BE2C (cell line): ENCODE results near the gene SOX8.
"Not testable (repeated sequence)": the region's sequence is repeated elsewhere in the genome, so short reads cannot be mapped to it uniquely, and the experiment has no call there.

Source experiments
- DNase-seq: peaks from one replicate; pipeline ENCODE4 v3.0.0-alpha.2; 2020
- H3K27me3 ChIP-seq: fragments of 250-450 bp; sonication (Bioruptor Pico); 2 replicates; pipeline ENCODE4 v1.5.1; 2020; ENCODE audit warnings: mild to moderate bottlenecking
- H3K36me3 ChIP-seq: fragments of 250-450 bp; sonication (Bioruptor Pico); 2 replicates; pipeline ENCODE4 v1.5.1; 2020; ENCODE audit warnings: mild to moderate bottlenecking
- H3K4me1 ChIP-seq: fragments of 250-450 bp; sonication (Bioruptor Pico); 2 replicates; pipeline ENCODE4 v1.5.1; 2020
- H3K4me3 ChIP-seq: 2 replicates; pipeline ENCODE4 v1.5.1; 2011; ENCODE audit warnings: low read depth, low read length
- H3K9me3 ChIP-seq: fragments of 250-450 bp; sonication (Bioruptor Pico); 2 replicates; pipeline ENCODE4 v1.5.1; 2020
- TF ChIP-seq, protein P1 (sequence below): IDR thresholded peaks from 2 replicates; pipeline ENCODE4 v1.5.1; 2012; ENCODE audit warnings: mild to moderate bottlenecking, low read depth, low read length

SOX8 gene

DNA sequence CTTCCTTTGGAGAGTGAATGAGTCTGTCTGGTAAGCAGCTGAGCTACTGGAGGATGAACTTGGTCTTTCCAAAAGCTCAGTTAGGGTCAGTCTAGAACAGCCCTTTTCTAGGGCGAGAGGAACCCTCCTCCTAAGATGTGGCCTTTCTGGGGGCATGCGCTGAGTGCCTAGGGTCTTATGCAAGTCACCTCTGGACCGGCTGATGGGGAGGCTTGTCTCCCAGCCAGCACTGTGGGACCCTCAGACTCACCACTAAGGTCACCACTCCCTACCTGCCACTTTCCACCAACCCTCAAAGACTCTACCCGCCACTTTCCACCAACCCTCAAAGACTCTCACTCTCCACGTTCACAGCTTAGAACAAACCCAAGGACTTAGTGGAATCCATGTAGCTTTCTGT, 37.6 kb upstream of the SOX8 start:
- TF ChIP-seq, protein P1, sequence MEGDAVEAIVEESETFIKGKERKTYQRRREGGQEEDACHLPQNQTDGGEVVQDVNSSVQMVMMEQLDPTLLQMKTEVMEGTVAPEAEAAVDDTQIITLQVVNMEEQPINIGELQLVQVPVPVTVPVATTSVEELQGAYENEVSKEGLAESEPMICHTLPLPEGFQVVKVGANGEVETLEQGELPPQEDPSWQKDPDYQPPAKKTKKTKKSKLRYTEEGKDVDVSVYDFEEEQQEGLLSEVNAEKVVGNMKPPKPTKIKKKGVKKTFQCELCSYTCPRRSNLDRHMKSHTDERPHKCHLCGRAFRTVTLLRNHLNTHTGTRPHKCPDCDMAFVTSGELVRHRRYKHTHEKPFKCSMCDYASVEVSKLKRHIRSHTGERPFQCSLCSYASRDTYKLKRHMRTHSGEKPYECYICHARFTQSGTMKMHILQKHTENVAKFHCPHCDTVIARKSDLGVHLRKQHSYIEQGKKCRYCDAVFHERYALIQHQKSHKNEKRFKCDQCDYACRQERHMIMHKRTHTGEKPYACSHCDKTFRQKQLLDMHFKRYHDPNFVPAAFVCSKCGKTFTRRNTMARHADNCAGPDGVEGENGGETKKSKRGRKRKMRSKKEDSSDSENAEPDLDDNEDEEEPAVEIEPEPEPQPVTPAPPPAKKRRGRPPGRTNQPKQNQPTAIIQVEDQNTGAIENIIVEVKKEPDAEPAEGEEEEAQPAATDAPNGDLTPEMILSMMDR, result no peak
- no peak overlapping the region for H3K4me3 ChIP-seq
- H3K4me1 ChIP-seq, result no peaks in the 10 kb centered on the region
- 0 out of 2 replicates have a peak, but pooled peaks cover 3% of the 10 kb centered on the region for H3K9me3 ChIP-seq
- no peak for DNase-seq
- H3K36me3 ChIP-seq, result no peaks in the 10 kb centered on the region
- H3K27me3 ChIP-seq, result no peaks in the 10 kb centered on the region

DNA sequence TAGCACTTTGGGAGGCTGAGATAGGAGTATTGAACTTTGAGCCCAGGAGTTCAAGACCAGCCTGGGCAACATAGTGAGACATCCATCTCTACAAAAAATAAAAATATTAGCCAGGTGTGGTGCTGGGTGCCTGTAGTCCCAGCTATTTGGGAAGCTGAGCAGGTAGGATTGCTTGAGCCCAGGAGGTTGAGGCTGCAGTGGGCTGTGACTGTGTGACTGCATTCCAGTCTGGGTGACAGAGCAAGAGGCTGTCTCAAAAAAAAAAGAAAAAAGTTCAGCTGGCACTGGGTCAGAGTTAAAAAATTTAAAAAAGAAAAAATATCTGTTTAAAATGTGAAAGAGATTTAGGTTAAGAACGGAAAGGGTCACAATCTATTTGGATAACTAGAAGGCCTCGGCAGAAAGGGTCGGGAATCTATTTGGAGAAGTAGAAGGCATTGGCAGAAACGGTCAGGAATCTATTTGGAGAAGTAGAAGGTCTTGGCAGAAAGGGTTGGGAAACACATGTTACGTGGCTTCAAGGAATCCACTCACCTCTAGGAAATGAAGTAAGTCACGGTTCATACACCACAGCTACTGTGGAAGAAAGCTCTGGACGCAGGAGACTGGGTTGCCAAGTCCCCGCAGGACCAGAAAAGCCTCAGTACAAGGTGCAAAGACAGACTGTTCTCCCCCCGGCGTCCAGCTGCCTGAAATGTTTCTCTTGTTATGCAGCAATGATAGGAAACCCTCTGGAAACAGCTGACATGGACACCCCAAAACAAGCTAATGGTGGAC, 36.1 kb upstream of the SOX8 start:
- H3K36me3 ChIP-seq, result no peaks in the 10 kb centered on the region
- TF ChIP-seq, protein P1, result no peak
- 0 out of 2 replicates have a peak, but pooled peaks cover 3% of the 10 kb centered on the region for H3K9me3 ChIP-seq
- H3K27me3 ChIP-seq, result no peaks in the 10 kb centered on the region
- H3K4me3 ChIP-seq, result no peak overlapping the region
- H3K4me1 ChIP-seq, result no peaks in the 10 kb centered on the region
- DNase-seq, result no peak

- DNase-seq, result no peak
- 0 out of 2 replicates have a peak, but pooled peaks cover 3% of the 10 kb centered on the region for H3K9me3 ChIP-seq
- TF ChIP-seq, protein P1, result no peak
- no peaks in the 10 kb centered on the region for H3K4me1 ChIP-seq
- no peaks in the 10 kb centered on the region for H3K36me3 ChIP-seq
- H3K27me3 ChIP-seq, result no peaks in the 10 kb centered on the region
- H3K4me3 ChIP-seq, result no peak overlapping the region
Measured at GRCh38 chr16:946048-946395, 35.5 kb upstream of the SOX8 start.

- no peak overlapping the region for H3K4me3 ChIP-seq
- H3K27me3 ChIP-seq, result no peaks in the 10 kb centered on the region
- 0 out of 2 replicates have a peak, but pooled peaks cover 3% of the 10 kb centered on the region for H3K9me3 ChIP-seq
Measured at GRCh38 chr16:947255-947921, 34.2 kb upstream of the SOX8 start.

GRCh38 chr16:947922-948303, 33.7 kb upstream of the SOX8 start:
- DNase-seq, H3K4me1 ChIP-seq, H3K9me3 ChIP-seq, H3K36me3 ChIP-seq, H3K27me3 ChIP-seq, H3K4me3 ChIP-seq: not testable (repeated sequence)

More at GRCh38 chr16:947255-947921, 34.2 kb upstream of the SOX8 start:
- H3K4me1 ChIP-seq, result no peaks in the 10 kb centered on the region
- no peak for DNase-seq
- H3K36me3 ChIP-seq, result no peaks in the 10 kb centered on the region
- TF ChIP-seq, protein P1, result no peak

- H3K36me3 ChIP-seq, DNase-seq, H3K4me3 ChIP-seq, H3K27me3 ChIP-seq, H3K4me1 ChIP-seq, H3K9me3 ChIP-seq: not testable (repeated sequence)
Measured at GRCh38 chr16:948767-949166, 32.8 kb upstream of the SOX8 start.

DNA sequence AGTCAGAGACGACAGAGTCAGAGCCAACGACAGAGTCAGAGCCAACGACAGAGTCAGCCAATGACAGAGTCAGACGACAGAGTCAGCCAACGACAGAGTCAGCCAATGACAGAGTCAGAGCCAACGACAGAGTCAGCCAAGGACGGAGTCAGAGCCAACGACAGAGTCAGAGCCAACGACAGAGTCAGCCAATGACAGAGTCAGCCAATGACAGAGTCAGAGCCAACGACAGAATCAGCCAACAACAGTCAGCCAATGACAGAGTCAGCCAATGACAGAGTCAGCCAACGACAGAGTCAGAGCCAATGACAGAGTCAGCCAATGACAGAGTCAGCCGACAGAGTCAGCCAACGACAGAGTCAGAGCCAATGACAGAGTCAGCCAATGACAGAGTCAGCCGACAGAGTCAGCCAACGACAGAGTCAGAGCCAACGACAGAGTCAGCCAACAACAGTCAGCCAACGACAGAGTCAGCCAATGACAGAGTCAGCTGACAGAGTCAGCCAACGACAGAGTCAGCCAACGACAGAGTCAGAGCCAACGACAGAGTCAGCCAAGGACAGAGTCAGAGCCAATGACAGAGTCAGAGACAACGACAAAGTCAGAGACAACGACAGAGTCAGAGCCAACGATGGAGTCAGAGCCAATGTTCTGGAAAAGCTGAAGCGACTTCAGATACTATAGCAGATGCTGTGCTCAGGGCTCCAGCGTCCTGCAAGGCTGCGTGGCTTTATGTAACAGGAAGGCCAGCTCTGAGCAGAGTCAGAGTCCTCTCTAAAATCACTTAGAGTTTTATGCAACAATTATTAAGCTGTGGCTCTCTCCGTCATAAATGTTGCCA, 30.6 kb upstream of the SOX8 start:
- not testable (repeated sequence) for H3K9me3 ChIP-seq, H3K27me3 ChIP-seq, DNase-seq, H3K4me3 ChIP-seq, H3K4me1 ChIP-seq, H3K36me3 ChIP-seq
